OCI-LY3 (cell line): ENCODE results near the gene CFAP92.

Source experiments
- H2AFZ ChIP-seq: fragments of 200-600, 300-600 bp; shearing (Covaris generic); 2 replicates; pipeline ENCODE4 v1.6.0; 2014; ENCODE audit warnings: antibody characterized with exemption, low read depth, low read length
- H3K27ac ChIP-seq: fragments of 200-600, 300-600 bp; sonication (generic); 2 replicates; pipeline ENCODE4 v1.5.1; 2014; ENCODE audit warnings: mild to moderate bottlenecking, low read length, moderate library complexity, mixed read lengths
- H3K27me3 ChIP-seq: fragments of 200-600, 300-600 bp; sonication (generic); 2 replicates; pipeline ENCODE4 v1.6.1; 2014; ENCODE audit warnings: low read depth, low read length, mixed read lengths
- H3K36me3 ChIP-seq: fragments of 200-600, 300-600 bp; sonication (generic); replicated peaks from 2 replicates; pipeline ENCODE3; 2014; ENCODE audit warnings: low read depth, low read length, mixed read lengths
- H3K4me1 ChIP-seq: fragments of 300-600, 200-600 bp; sonication (generic); 2 replicates; pipeline ENCODE4 v1.6.1; 2014; ENCODE audit warnings: low read length, mixed read lengths
- H3K4me2 ChIP-seq: fragments of 200-600, 300-600 bp; sonication (generic); 2 replicates; pipeline ENCODE4 v1.6.1; 2014; ENCODE audit warnings: low read length, mixed read lengths
- H3K4me3 ChIP-seq: fragments of 300-600, 200-600 bp; sonication (generic); 2 replicates; pipeline ENCODE4 v1.5.1; 2014; ENCODE audit warnings: antibody characterized with exemption, mild to moderate bottlenecking, low read length, moderate library complexity
- H3K79me2 ChIP-seq: fragments of 300-600, 200-600 bp; shearing (Covaris generic); 2 replicates; pipeline ENCODE4 v1.6.1; 2014; ENCODE audit warnings: mild to moderate bottlenecking, low read length, mixed read lengths
- H3K9ac ChIP-seq: fragments of 300-600, 200-600 bp; shearing (Covaris generic); 2 replicates; pipeline ENCODE4 v1.6.0; 2014; ENCODE audit warnings: mild to moderate bottlenecking, low read length, moderate library complexity
- H3K9me3 ChIP-seq: fragments of 200-600, 300-600 bp; shearing (Covaris generic); 2 replicates; pipeline ENCODE4 v1.6.1; 2014; ENCODE audit warnings: low read length, mixed read lengths; ENCODE audit not compliant: insufficient read depth
- H4K20me1 ChIP-seq: fragments of 200-600, 300-600 bp; sonication (generic); 2 replicates; pipeline ENCODE4 v1.6.1; 2016; ENCODE audit warnings: low read length, mixed read lengths; ENCODE audit not compliant: insufficient read depth
- EZH2phosphoT487 ChIP-seq: fragments of 200-600 bp; shearing (Covaris generic); IDR thresholded peaks from 2 replicates; pipeline ENCODE4 v1.6.1; 2018; ENCODE audit warnings: antibody characterized with exemption, mixed run types, low read depth
- TF ChIP-seq, protein P1 (sequence below): fragments of 200-600, 300-600 bp; sonication (generic); IDR thresholded peaks from 2 replicates; pipeline ENCODE4 v1.5.1; 2014; ENCODE audit warnings: antibody characterized with exemption, low read length, low read depth

The CFAP92 gene

DNA sequence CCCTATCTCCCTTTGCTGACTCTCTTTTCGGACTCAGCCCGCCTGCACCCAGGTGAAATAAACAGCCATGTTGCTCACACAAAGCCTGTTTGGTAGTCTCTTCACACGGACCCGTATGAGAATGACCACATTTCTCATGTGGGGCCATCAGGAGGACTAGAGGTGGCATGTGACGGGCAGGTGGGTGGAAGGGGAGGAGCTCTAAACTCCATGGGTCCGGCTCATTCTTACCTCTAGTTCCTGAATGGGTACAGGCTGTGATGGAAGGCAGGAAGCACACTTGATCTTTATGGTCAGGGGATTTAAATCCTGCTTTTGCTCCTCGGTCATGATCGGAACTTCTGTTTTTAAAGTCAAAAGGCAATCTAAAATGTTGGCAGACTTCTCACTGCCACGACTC, 28.6 kb downstream of the CFAP92 start:
- H3K4me3 ChIP-seq = no peak overlapping the region
- no peaks in the 10 kb centered on the region for H3K9me3 ChIP-seq
- H3K4me1 ChIP-seq = peaks cover 2% of the 10 kb centered on the region; the same call in 1 of the 2 replicates
- H3K9ac ChIP-seq = no peak overlapping the region
- no peak overlapping the region for H3K27ac ChIP-seq
- H3K36me3 ChIP-seq = no peaks in the 10 kb centered on the region
- peaks cover 8% of the 10 kb centered on the region; the same call in 1 of the 2 replicates for H3K27me3 ChIP-seq
- no peak overlapping the region for H3K4me2 ChIP-seq
- H4K20me1 ChIP-seq = no peaks in the 10 kb centered on the region
- no peaks in the 10 kb centered on the region for H3K79me2 ChIP-seq
- TF ChIP-seq, protein P1, sequence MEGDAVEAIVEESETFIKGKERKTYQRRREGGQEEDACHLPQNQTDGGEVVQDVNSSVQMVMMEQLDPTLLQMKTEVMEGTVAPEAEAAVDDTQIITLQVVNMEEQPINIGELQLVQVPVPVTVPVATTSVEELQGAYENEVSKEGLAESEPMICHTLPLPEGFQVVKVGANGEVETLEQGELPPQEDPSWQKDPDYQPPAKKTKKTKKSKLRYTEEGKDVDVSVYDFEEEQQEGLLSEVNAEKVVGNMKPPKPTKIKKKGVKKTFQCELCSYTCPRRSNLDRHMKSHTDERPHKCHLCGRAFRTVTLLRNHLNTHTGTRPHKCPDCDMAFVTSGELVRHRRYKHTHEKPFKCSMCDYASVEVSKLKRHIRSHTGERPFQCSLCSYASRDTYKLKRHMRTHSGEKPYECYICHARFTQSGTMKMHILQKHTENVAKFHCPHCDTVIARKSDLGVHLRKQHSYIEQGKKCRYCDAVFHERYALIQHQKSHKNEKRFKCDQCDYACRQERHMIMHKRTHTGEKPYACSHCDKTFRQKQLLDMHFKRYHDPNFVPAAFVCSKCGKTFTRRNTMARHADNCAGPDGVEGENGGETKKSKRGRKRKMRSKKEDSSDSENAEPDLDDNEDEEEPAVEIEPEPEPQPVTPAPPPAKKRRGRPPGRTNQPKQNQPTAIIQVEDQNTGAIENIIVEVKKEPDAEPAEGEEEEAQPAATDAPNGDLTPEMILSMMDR = no peak
- TF ChIP-seq EZH2phosphoT487 = no peak
- H2AFZ ChIP-seq = no peak overlapping the region

DNA sequence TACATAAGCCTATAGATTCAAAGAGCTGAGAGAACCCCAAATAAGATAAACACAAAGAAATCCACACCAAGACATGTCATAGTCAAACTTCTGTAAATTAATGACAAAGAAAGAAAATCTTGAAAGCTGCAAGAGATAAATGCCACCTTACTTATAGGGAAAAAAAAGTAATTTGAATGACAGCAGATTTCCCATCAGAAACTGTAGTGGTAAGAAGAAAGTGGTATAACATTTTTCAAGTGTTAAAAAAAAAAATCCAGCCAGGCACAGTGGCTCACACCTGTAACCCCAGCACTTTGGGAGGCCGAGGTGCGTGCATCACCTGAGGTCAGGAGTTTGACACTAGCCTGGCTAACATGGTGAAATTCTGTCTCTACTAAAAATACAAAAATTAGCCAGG, 37.4 kb downstream of the CFAP92 start:
- Histone ChIP-seq H3K9me3 (0 out of 2 replicates have a peak, but pooled peaks cover 4% of the 10 kb centered on the region), H4K20me1 (no peaks in the 10 kb centered on the region), H3K4me3 (no peak overlapping the region), H3K27me3 (no peaks in the 10 kb centered on the region), H3K4me1 (no peaks in the 10 kb centered on the region), H3K36me3 (no peaks in the 10 kb centered on the region), H3K9ac (no peak overlapping the region), H2AFZ (no peak overlapping the region), H3K79me2 (no peaks in the 10 kb centered on the region), H3K4me2 (no peak overlapping the region), H3K27ac (no peak overlapping the region)
- no peak for TF ChIP-seq EZH2phosphoT487
- TF ChIP-seq, protein P1 = no peak

DNA sequence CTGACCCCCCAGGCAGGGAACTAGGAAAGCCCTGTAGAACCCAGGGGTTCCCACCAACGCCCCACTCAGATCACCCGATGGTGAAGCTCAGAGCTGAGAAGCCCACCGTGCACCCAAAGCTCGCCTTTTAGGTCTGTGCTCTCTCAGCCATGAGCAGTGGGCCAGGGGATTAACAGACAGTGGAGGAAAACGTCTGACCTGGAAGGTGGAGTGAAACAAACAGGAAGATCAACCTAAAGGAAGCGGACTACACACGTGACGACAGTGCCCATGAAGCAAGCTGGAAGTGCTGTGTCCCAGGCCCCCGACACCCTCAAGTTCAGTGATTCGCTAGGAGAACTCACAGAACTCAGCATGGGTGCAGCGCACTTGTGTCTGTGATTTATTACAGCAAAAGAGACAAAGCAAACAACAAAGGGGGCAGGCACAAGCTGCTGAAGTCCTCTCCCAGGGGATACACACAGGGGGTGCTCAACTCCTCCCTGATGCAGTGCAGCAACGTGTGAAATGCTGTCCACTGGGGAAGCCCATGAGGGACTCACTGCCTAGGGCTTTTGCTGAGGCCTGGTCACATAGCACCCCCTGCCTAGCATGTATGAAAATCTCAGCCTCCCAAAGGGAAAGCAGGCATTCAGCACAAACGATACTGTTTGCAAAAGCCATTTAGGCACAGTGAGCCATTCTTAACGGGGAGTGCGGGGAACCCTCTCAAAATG, 43.5 kb downstream of the CFAP92 start:
- H3K4me3 ChIP-seq = no peak overlapping the region
- H3K9ac ChIP-seq = no peak overlapping the region
- TF ChIP-seq, protein P1 = peak; percentile 13; the same call in 1 of the 2 replicates
- TF ChIP-seq EZH2phosphoT487 = no peak

DNA sequence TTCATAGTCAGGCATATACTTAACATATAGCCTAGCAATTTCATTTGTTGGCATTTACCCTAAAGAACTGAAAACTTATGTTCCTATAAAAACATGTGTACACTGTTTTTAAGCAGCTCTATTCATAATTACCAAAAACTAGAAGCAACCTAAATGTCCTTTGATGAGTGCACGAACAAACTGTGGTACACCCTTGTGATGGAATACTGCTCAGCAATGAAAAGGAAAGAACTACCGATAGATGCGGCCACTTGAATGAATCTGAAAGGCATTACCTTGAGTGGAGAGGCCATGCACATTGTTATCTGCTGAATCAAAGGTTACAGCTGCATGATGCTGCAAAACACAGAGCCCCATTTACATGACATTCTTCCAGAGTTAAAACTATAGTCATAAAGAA, 44.7 kb downstream of the CFAP92 start:
- H3K36me3 ChIP-seq = no peaks in the 10 kb centered on the region
- H3K4me1 ChIP-seq = no peaks in the 10 kb centered on the region
- no peak overlapping the region for H3K27ac ChIP-seq
- H3K79me2 ChIP-seq = no peaks in the 10 kb centered on the region
- H3K4me2 ChIP-seq = no peak overlapping the region
- TF ChIP-seq, protein P1 = no peak
- TF ChIP-seq EZH2phosphoT487 = no peak
- H3K27me3 ChIP-seq = no peaks in the 10 kb centered on the region
- H3K9ac ChIP-seq = no peak overlapping the region
- no peaks in the 10 kb centered on the region for H3K9me3 ChIP-seq
- no peak overlapping the region for H3K4me3 ChIP-seq
- no peak overlapping the region for H2AFZ ChIP-seq
- no peaks in the 10 kb centered on the region for H4K20me1 ChIP-seq

More for the DNA sequence above, 43.5 kb downstream of the CFAP92 start:
- Histone ChIP-seq H3K27ac (no peak overlapping the region), H3K79me2 (no peaks in the 10 kb centered on the region), H2AFZ (no peak overlapping the region), H3K36me3 (no peaks in the 10 kb centered on the region), H3K4me1 (no peaks in the 10 kb centered on the region), H4K20me1 (no peaks in the 10 kb centered on the region), H3K4me2 (no peak overlapping the region), H3K9me3 (no peaks in the 10 kb centered on the region), H3K27me3 (no peaks in the 10 kb centered on the region)
